HuH-7.5 (cell line): Measurements from ENCODE around the gene C1orf174.
"Not testable (repeated sequence)": the region's sequence is repeated elsewhere in the genome, so short reads cannot be mapped to it uniquely, and the experiment has no call there.

Experiments used
- DNase-seq: peaks from one replicate; pipeline ENCODE4 v3.0.0; 2011; ENCODE audit warnings: low spot score

The C1orf174 gene

GRCh38 chr1:3925762-3926161 is 25.7 kb upstream of the C1orf174 start:
- DNase-seq, result no peak

- DNase-seq, result no peak
Observed at GRCh38 chr1:3925256-3925655, 25.2 kb upstream of the C1orf174 start.

- no peak for DNase-seq
Observed at GRCh38 chr1:3924825-3925220, 24.8 kb upstream of the C1orf174 start.

GRCh38 chr1:3924186-3924824 is 24.2 kb upstream of the C1orf174 start:
- DNase-seq, result no peak

- no peak for DNase-seq
Observed at GRCh38 chr1:3923378-3924185, 23.5 kb upstream of the C1orf174 start.

GRCh38 chr1:3922851-3923250 is 22.8 kb upstream of the C1orf174 start:
- no peak for DNase-seq

GRCh38 chr1:3922201-3922725 is 22.2 kb upstream of the C1orf174 start:
- no peak for DNase-seq

GRCh38 chr1:3921765-3922164 is 21.7 kb upstream of the C1orf174 start:
- no peak for DNase-seq

GRCh38 chr1:3919706-3920105 is 19.6 kb upstream of the C1orf174 start:
- DNase-seq, result no peak

GRCh38 chr1:3918966-3919611 is 19.0 kb upstream of the C1orf174 start:
- no peak for DNase-seq

- DNase-seq, result not testable (repeated sequence)
Observed at GRCh38 chr1:3918359-3918758, 18.3 kb upstream of the C1orf174 start.

- DNase-seq, result no peak
Observed at GRCh38 chr1:3917761-3918160, 17.7 kb upstream of the C1orf174 start.

GRCh38 chr1:3915551-3916121 is 15.6 kb upstream of the C1orf174 start:
- DNase-seq, result no peak

- DNase-seq, result no peak
Observed at GRCh38 chr1:3914911-3915310, 14.8 kb upstream of the C1orf174 start.

- no peak for DNase-seq
Observed at GRCh38 chr1:3914331-3914851, 14.3 kb upstream of the C1orf174 start.

GRCh38 chr1:3912809-3913685 is 13.0 kb upstream of the C1orf174 start:
- no peak for DNase-seq

GRCh38 chr1:3911981-3912808 is 12.1 kb upstream of the C1orf174 start:
- DNase-seq, result no peak

- no peak for DNase-seq
Observed at GRCh38 chr1:3910857-3911845, 11.1 kb upstream of the C1orf174 start.
